K562 (cell line): ENCODE results near the gene OR52A5. TPM values are rescaled to one million over a fixed set of nuclear protein-coding genes. Genes with fewer than 3 reads are reported as not detected.

Experiments
- BDP1 ChIP-seq: IDR thresholded peaks from 3 replicates; pipeline ENCODE4 v1.6.1; 2011; ENCODE audit not compliant: insufficient read length, insufficient read depth
- BHLHE40 ChIP-seq: IDR thresholded peaks from 2 replicates; pipeline ENCODE4 v1.6.1; 2011; ENCODE audit warnings: low read length, improper control_type of control experiment
- CXXC5 ChIP-seq: fragments of 250-450 bp; sonication (Bioruptor Pico); IDR thresholded peaks from 2 replicates; pipeline ENCODE4 v1.8.0; 2022; ENCODE audit warnings: inconsistent platforms, mild to moderate bottlenecking, moderate library complexity
- ESRRB ChIP-seq: fragments of 250-450 bp; sonication (Bioruptor Pico); IDR thresholded peaks from 2 replicates; pipeline ENCODE4 v1.5.0; 2020; ENCODE audit warnings: mild to moderate bottlenecking, moderate library complexity, borderline replicate concordance
- HMG20B ChIP-seq: fragments of 250-450 bp; sonication (Bioruptor Pico); IDR thresholded peaks from 2 replicates; pipeline ENCODE4 v1.5.0; 2021; ENCODE audit warnings: mild to moderate bottlenecking
- HNRNPL ChIP-seq: fragments of 200-400 bp; formaldehyde crosslinking; IDR thresholded peaks from 2 replicates; pipeline ENCODE4 v1.6.1; 2017; ENCODE audit warnings: low read depth, mild to moderate bottlenecking, low read length
- HNRNPLL ChIP-seq: fragments of 200-400 bp; formaldehyde crosslinking; IDR thresholded peaks from 2 replicates; pipeline ENCODE4 v1.6.1; 2017; ENCODE audit warnings: low read length, low read depth, mild to moderate bottlenecking; ENCODE audit not compliant: poor library complexity, severe bottlenecking
- MEF2D ChIP-seq: conservative IDR thresholded peaks from 2 replicates; pipeline ENCODE4 v1.6.1; 2016; ENCODE audit warnings: low read depth, missing genetic modification characterization, missing compliant biosample characterization
- MYC ChIP-seq, 2 experiments: fragments of 250-450 bp in 1 of 2; sonication (Bioruptor Pico) in 1 of 2; IDR thresholded peaks; 2 replicates each; pipeline versions ENCODE4 v1.5.1 to v1.6.1; 2012 to 2021; ENCODE audit warnings: low read depth in 2 of 2, borderline replicate concordance in 1 of 2, improper control_type of control experiment in 1 of 2, low read length in 1 of 2, mild to moderate bottlenecking in 1 of 2, moderate library complexity in 1 of 2
- NFE2 ChIP-seq: IDR thresholded peaks from 2 replicates; pipeline ENCODE4 v1.6.1; 2014; ENCODE audit warnings: antibody characterized with exemption, low read depth
- POLR2H ChIP-seq: IDR thresholded peaks from 2 replicates; pipeline ENCODE4 v1.6.1; 2016; ENCODE audit warnings: missing genetic modification characterization, low read depth, mild to moderate bottlenecking, control low read depth, missing compliant biosample characterization, moderate library complexity
- RAD51 ChIP-seq: fragments of 450-650 bp; IDR thresholded peaks from 2 replicates; pipeline ENCODE4 v1.7.1; 2016; ENCODE audit warnings: low read depth, mild to moderate bottlenecking, borderline replicate concordance
- SIX5 ChIP-seq, 2 experiments: IDR thresholded peaks; 2 replicates each; pipeline ENCODE4 v1.6.1; 2011; ENCODE audit warnings: low read length in 2 of 2, borderline replicate concordance in 1 of 2, low read depth in 1 of 2, mild to moderate bottlenecking in 1 of 2, moderate library complexity in 1 of 2; ENCODE audit not compliant: insufficient read depth in 1 of 2
- SUPT5H ChIP-seq: fragments of 450-650 bp; IDR thresholded peaks from 2 replicates; pipeline ENCODE4 v1.6.1; 2016
- TAF15 ChIP-seq: fragments of 200-400 bp; formaldehyde crosslinking; IDR thresholded peaks from 2 replicates; pipeline ENCODE4 v1.6.1; 2017; ENCODE audit warnings: mild to moderate bottlenecking, low read depth, low read length, moderate library complexity
- ZKSCAN8 ChIP-seq: fragments of 200-800 bp; sonication (Bioruptor generic); IDR thresholded peaks from 2 replicates; pipeline ENCODE4 v1.6.1; 2016; ENCODE audit warnings: missing genetic modification characterization, missing compliant biosample characterization
- ZNF134 ChIP-seq: fragments of 250-450 bp; sonication (Bioruptor Pico); conservative IDR thresholded peaks from 2 replicates; pipeline ENCODE4 v1.4.0; 2020
- ZNF444 ChIP-seq: fragments of 250-450 bp; sonication (Bioruptor Pico); IDR thresholded peaks from 2 replicates; pipeline ENCODE4 v1.4.0; 2020; ENCODE audit warnings: mild to moderate bottlenecking, moderate library complexity
- polyA plus RNA-seq, 8 experiments: library from polyadenylated mRNA; depleted of rRNA in 4 of 8; stranded (reverse) in 5 of 8; unstranded in 3 of 8; fragments of >200 nt; fragmentation: Nextera tagmentation in 2 of 8; fragmentation: Illumina TruSeq in 1 of 8; extraction: Ambion mirVana in 2 of 8; extraction: Trizol in 1 of 8; gene quantifications; 2 replicates each; pipeline versions ENCODE4 v1.2.1 to v1.2.3, GENCODE V29; 2011 to 2014; ENCODE audit warnings: inconsistent platforms in 1 of 8, missing spikeins in 1 of 8
- total RNA-seq, 7 experiments: library from RNA; depleted of rRNA in 6 of 7; stranded (reverse); fragments of >200 nt in 6 of 7; fragmentation: Illumina TruSeq in 2 of 7; extraction: Trizol in 2 of 7; gene quantifications; 2 replicates each; pipeline versions ENCODE4 v1.2.1 to v1.2.3, GENCODE V29; 2011 to 2021; ENCODE audit warnings: low replicate concordance in 1 of 7
- TF ChIP-seq, protein P1 (sequence below): sonication (generic); formaldehyde crosslinking; IDR thresholded peaks from 2 replicates; pipeline ENCODE4 v1.8.1; 2023; ENCODE audit warnings: mild to moderate bottlenecking, missing genetic modification reagents
- TF ChIP-seq, protein P2 (sequence below): fragments of 450-650 bp; formaldehyde crosslinking; IDR thresholded peaks from 2 replicates; pipeline ENCODE4 v1.4.0; 2022; ENCODE audit warnings: missing genetic modification characterization
- TF ChIP-seq, protein P3 (sequence below): sonication (generic); formaldehyde crosslinking; IDR thresholded peaks from 2 replicates; pipeline ENCODE4 v1.8.0; 2022; ENCODE audit warnings: mild to moderate bottlenecking, missing genetic modification reagents
- TF ChIP-seq, protein P4 (sequence below), 2 experiments: IDR thresholded peaks; 2 replicates each; pipeline ENCODE4 v1.6.1; 2011; ENCODE audit warnings: borderline replicate concordance in 1 of 2, control low read depth in 1 of 2, low read depth in 1 of 2, low read length in 1 of 2, mild to moderate bottlenecking in 1 of 2, mixed read lengths in 1 of 2, moderate library complexity in 1 of 2; ENCODE audit not compliant: insufficient read depth in 1 of 2, insufficient read length in 1 of 2, poor library complexity in 1 of 2, severe bottlenecking in 1 of 2; ENCODE audit errors: extremely low read depth in 1 of 2

OR52A5 gene
- total and polyA plus RNA-seq, 9 of the 15 experiments (the other 6 are each of a cell fraction or from before 2014, with no cell fraction given) = 0.04 to 1.1 (median 0.94) TPM; not detected in 6

DNA sequence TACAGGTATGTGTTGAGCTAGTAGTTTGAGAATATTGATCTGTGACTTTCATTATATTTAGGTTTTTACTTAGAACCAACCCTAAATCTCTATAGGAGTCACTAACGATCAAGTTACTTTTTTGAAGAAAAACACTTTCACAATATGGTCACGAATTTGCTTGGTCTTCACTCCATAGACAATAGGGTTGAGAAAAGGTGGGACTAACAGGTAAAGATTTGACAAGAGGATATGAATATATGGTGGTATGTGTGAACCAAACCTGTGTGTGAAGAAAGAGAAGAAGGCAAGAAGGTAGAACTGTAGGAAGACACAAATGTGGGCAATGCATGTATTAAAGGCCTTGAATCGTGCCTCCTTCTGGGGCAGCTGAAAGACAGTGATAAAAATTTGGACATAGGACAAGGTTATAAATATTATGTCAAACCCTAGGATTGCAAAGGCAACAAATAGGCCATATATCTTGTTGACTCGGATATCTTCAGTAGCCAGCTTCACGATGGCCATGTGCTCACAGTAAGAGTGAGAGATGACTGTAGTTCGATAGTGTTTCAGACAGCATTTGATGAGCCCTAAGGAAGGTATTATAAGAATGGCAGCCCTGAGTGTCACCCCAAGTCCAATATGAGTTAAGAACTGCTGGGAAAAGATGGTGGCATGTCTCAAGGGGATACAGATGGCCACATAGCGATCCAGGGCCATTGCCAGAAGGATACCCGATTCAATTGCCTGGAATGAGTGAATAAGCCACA lies 6.4 kb downstream of the OR52A5 start (continued):
- no peak for TF ChIP-seq TAF15
- TF ChIP-seq CXXC5 (CRISPR knock-in tag) = peak; percentile 71; the same call in 1 of the 2 replicates
- no peak for TF ChIP-seq SUPT5H
- no peak for TF ChIP-seq RAD51
- peak; percentile 94 for TF ChIP-seq MYC (IDR thresholded peaks at IDR 0.05; ENCODE audit: low read depth, low read length)
- TF ChIP-seq MYC (CRISPR knock-in tag; IDR thresholded peaks at IDR 0.05; ENCODE audit: borderline replicate concordance, low read depth) = no peak; the same call in 1 of the 2 replicates
- TF ChIP-seq, protein P1, sequence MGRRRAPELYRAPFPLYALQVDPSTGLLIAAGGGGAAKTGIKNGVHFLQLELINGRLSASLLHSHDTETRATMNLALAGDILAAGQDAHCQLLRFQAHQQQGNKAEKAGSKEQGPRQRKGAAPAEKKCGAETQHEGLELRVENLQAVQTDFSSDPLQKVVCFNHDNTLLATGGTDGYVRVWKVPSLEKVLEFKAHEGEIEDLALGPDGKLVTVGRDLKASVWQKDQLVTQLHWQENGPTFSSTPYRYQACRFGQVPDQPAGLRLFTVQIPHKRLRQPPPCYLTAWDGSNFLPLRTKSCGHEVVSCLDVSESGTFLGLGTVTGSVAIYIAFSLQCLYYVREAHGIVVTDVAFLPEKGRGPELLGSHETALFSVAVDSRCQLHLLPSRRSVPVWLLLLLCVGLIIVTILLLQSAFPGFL (CRISPR knock-in tag) = no peak
- no peak for TF ChIP-seq HMG20B (CRISPR knock-in tag)
- TF ChIP-seq, protein P2, sequence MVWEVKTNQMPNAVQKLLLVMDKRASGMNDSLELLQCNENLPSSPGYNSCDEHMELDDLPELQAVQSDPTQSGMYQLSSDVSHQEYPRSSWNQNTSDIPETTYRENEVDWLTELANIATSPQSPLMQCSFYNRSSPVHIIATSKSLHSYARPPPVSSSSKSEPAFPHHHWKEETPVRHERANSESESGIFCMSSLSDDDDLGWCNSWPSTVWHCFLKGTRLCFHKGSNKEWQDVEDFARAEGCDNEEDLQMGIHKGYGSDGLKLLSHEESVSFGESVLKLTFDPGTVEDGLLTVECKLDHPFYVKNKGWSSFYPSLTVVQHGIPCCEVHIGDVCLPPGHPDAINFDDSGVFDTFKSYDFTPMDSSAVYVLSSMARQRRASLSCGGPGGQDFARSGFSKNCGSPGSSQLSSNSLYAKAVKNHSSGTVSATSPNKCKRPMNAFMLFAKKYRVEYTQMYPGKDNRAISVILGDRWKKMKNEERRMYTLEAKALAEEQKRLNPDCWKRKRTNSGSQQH = no peak
- no peak for TF ChIP-seq ZNF134 (CRISPR knock-in tag)
- peak; percentile 69 for TF ChIP-seq BHLHE40
- TF ChIP-seq SIX5 (IDR thresholded peaks at IDR 0.05; ENCODE audit: borderline replicate concordance in 1 of 2, insufficient read depth in 1 of 2, low read depth in 1 of 2, low read length in 2 of 2) = no peak
- TF ChIP-seq, protein P3, sequence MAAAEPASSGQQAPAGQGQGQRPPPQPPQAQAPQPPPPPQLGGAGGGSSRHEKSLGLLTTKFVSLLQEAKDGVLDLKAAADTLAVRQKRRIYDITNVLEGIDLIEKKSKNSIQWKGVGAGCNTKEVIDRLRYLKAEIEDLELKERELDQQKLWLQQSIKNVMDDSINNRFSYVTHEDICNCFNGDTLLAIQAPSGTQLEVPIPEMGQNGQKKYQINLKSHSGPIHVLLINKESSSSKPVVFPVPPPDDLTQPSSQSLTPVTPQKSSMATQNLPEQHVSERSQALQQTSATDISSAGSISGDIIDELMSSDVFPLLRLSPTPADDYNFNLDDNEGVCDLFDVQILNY (CRISPR knock-in tag) = no peak
- no peak for TF ChIP-seq HNRNPL
- TF ChIP-seq NFE2 = no peak
- no peak for TF ChIP-seq ZNF444 (CRISPR knock-in tag)
- TF ChIP-seq HNRNPLL = no peak
- TF ChIP-seq POLR2H (tag) = 0 out of 2 replicates have a peak, but pooled peaks have one; percentile 18
- TF ChIP-seq ESRRB (CRISPR knock-in tag) = no peak
- peak; percentile 82 for TF ChIP-seq ZKSCAN8 (CRISPR knock-in tag)
- TF ChIP-seq BDP1 = no peak
- TF ChIP-seq MEF2D (tag) = peak; percentile 66; the same call in 1 of the 2 replicates
- TF ChIP-seq, protein P4, sequence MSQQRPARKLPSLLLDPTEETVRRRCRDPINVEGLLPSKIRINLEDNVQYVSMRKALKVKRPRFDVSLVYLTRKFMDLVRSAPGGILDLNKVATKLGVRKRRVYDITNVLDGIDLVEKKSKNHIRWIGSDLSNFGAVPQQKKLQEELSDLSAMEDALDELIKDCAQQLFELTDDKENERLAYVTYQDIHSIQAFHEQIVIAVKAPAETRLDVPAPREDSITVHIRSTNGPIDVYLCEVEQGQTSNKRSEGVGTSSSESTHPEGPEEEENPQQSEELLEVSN (IDR thresholded peaks at IDR 0.05; ENCODE audit: borderline replicate concordance in 1 of 2, extremely low read depth in 1 of 2, insufficient read depth in 1 of 2, insufficient read length in 1 of 2, low read depth in 1 of 2, low read length in 1 of 2, poor library complexity in 1 of 2, severe bottlenecking in 1 of 2) = peak; percentile 51 to 57
